Activated CD8-positive, alpha-beta memory T cell treated with anti-CD3 and anti-CD28 coated beads, Interleukin-2, amount 50 U/mL, for 1 hour (primary cell): Measurements from ENCODE around the gene P3H3.

Experiments used
- DNase-seq: peaks from one replicate; pipeline ENCODE4 v3.0.0-alpha.2; 2020; ENCODE audit errors: extremely low read depth

The P3H3 gene

DNA sequence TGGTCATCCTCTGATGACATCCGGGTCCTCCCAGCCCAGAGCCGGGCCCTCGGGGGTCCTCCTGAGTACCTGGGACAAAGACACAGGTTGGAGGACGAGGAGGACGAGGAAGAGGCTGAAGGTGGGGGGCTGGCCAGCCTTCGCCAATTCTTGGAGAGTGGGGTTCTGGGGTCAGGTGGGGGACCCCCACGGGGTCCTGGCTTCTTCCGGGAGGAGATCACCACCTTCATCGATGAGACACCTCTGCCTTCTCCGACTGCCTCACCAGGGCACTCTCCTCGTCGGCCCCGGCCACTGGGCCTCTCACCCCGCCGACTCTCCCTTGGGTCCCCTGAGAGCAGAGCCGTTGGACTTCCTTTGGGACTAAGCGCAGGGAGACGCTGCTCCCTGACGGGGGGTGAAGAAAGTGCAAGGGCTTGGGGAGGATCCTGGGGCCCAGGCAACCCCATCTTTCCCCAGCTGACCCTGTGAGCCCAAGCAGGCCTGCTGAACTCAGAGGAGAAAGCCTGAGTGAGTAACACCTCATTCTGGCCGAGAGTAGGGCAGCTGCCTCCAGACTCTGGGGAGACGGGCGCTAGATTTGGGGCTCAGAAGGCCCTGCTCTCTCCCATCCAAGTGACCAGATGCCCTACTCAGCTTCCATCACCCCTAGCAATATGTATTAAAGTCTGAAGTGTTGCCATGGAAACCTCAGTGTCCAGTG is 1.3 kb upstream of the P3H3 start:
- DNase-seq: no peak

DNA sequence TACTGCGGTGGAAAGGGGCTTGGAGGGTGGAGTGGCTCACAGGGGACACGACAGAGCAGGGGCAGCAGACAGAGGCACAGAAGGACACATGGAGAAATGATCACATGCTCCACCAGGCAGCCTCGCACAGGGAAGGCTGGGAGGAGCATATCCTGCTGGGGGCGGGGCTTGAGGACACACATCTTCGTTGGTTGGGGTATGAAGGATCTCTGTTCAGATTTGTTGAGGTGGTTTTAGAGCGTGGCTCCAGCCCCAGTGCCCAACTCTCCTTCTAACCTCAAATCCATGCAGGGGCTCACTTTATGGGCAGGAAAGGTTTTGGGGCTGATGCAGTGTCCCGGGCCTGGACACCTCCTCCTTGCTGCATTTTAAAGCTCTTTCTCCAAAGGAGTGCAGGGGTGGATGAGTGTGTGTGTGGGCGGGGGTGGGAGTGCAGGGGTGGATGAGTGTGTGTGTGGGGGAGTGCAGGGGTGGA is 733 bp upstream of the P3H3 start:
- DNase-seq: no peak

GRCh38 chr12:6828781-6829535 is 751 bp downstream of the P3H3 start:
- no peak for DNase-seq

DNA sequence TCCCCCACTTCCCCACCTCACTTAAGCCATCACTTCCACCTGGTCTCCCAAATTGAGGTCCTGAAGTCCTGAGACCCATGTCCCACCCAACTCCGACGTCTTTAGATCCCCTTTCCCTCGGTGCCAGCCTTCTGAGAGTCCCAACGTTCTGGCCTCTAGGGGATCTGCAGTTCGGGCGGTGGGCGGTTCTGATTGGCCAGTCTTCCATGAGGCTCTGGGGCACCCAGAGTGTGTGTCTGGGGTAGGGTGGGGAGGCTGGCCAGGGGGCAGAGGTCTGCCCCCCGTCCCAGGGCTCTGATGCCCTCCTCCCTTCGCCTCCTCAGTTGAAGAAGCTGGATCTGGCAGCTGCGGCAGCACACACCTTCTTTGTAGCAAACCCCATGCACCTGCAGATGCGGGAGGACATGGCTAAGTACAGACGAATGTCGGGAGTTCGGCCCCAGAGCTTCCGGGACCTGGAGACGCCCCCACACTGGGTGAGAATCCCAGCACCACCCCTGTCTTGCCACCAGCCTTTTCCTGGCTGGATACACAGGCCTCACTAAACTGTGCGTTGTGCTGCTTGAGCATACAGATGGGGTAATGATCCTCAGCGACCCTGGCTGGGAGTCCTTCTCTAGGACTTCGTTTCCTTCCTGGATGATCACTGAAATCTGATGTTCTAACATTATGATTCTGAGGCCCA is 1.5 kb downstream of the P3H3 start:
- no peak for DNase-seq

DNA sequence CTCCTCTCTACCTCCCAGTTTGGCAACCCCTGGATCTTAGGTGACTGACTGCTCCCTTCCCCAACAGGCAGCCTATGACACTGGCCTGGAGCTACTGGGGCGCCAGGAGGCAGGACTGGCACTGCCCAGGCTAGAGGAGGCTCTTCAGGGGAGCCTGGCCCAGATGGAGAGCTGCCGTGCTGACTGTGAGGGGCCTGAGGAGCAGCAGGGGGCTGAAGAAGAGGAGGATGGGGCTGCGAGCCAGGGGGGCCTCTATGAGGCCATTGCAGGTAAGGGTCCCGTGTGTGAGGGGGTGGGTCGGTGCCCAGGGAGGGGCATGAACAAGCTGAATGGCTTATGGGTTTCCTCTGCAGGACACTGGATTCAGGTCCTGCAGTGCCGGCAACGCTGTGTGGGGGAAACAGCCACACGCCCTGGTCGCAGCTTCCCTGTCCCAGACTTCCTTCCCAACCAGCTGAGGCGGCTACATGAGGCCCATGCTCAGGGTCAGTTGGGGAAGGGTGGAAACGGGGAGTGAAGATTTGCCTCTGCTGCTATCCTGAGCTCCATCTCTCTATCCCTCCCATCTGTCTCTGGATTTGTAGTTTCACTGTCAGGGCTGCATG is 2.2 kb downstream of the P3H3 start:
- no peak for DNase-seq

DNA sequence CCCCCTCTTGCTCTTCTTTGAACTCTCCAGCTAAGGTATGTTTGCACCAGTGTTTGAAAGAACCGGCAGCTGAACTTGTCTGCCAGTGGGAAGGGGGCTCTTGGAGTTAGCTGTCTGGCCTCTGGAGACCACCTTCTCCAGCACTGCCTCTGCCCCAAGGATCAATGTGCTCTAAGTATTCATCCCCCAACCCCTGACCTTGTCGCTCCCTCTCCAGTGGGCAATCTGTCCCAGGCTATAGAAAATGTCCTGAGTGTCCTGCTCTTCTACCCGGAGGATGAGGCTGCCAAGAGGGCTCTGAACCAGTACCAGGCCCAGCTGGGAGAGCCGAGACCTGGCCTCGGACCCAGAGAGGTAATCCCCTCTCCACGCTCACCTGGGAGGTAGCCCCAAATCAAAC is 2.8 kb downstream of the P3H3 start:
- DNase-seq: no peak

DNA sequence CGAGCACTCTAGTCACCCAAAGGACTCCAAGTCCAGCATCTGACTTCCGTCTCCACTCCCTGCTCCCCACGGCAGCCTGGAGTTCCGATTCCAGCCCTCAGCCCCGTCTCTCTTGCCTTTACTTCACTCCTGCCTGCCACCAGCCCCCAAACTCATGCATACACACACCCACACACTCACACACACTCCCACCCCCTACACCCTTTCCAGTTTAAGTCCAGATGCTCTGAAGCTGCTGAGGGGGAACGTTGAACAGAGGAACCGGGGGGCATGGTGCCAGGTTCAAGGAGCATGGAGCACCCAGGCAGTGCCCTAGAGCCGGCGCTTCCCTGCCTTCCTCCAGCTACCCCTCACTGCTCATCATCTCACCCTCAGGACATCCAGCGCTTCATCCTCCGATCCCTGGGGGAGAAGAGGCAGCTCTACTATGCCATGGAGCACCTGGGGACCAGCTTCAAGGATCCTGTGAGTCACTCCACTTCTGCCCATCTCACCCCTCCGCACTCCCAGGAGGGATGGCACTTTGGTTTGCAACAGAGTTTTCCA is 3.3 kb downstream of the P3H3 start:
- DNase-seq: no peak

DNA sequence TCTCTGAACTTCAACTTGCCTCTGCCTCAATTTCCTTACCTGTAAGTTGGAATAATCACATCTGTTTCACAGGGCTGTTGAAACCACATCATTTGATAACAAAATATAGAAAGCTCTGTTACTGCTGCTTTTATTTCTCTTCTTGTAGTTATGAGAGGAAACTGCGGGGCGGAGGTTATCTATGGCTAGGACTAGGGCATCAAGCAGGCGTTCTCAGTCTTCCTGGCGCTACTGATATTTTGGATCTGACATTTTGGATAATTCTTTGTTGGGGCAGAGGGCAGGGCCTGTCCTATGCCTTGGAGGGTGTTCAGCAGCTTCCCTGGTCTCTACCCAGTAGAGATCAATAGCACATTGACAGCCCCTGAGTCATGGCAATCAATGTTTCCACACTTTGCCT is 3.9 kb downstream of the P3H3 start:
- DNase-seq: no peak

GRCh38 chr12:6833189-6833890 is 5.1 kb downstream of the P3H3 start:
- no peak for DNase-seq

- DNase-seq: no peak
These were observed 6.0 kb downstream of the P3H3 start for GRCh38 chr12:6834254-6834653.

DNA sequence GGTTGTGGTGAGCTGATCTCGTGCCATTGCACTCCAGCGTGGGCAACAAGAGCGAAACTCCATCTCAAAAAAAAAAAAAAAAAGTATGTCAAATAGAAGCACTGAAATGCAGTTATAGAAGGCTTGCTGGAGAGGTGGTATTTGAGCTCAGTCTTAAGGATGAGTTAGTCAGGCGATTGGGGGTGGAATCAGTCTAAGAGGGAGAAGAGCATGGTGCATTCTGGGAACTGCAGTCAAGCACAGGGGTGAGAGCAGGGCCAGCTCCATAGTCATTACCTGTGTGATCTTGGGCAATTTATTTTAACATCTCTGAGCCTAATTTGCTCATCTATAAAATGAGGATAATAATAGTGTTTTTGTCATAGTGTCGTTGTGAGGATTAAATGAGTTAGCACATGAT is 6.7 kb downstream of the P3H3 start:
- DNase-seq: no peak

DNA sequence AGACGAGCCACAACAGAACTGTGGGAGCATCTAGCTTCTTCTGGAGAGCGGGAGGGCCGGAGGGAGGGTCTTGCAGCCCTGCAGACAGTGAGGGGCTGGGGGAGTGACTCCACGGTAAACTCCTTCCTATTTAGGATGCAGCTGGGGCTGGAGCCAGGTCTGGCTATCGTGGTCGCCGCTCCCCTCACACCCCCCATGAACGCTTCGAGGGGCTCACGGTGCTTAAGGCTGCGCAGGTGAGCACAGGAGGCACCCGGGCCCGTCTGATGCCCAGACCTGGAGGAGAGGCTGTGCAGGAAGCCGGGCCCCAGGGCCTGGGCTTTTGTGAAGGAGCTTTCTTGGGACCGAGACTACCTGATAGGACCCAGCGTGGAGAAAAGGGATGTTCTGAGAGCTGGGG is 8.6 kb downstream of the P3H3 start:
- no peak for DNase-seq

GRCh38 chr12:6837370-6838060 is 9.3 kb downstream of the P3H3 start:
- DNase-seq: no peak

- DNase-seq: no peak
These were observed 10.6 kb downstream of the P3H3 start for GRCh38 chr12:6838854-6839253.

DNA sequence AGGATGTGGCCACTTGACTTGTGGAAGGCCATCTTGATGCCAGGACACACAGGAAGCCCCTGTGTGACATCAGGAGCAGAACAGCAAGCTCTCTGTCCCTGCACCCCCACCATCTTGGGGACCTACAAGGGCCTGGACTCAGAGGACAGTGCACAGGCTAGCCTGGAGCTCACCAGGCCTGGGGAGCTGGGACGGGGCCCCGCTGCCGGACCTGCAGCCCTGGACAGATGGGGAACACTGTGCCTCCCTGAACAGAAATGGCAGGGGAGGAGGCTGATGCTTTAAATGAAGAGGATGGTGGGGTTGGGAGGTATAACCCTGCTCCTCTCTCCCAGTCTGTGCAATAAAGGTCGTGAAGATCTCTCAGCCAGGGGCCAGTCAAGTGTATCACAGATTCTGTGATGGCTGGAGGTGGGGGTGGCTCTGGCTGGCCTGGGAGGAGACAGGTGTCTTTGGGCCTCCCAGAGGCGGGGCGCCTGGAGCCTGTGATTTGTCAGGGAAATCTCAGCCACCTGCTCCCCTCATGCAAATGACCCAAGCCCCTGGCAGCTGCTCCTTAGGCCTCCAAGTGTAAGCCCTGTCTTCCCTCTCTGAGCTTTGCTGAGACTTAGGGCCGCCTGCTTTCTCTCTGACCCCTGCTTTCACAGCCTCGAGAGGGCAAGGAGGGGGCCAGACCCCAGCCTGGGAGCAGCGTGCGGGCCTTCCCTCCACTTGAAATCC is 11.4 kb downstream of the P3H3 start:
- DNase-seq: no peak

DNA sequence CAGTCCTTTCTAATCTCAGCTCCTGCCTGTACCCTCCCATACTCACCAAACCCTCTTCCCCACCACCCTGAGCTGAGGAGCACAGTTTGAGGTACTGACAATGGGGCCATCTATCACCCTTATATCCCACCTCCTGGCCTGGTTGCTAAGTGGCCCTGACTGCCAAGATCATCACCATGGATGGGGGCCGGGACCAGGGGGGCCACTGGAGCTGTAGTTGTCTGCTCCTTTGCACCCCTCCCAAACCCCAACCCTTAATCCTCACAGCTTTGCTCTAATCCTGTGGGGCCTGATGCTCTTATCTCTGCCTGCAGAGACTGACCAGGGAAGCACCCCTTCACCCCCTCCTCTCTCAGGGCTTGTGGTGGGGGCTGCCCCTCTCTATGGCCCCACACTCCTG is 12.1 kb downstream of the P3H3 start:
- no peak for DNase-seq

DNA sequence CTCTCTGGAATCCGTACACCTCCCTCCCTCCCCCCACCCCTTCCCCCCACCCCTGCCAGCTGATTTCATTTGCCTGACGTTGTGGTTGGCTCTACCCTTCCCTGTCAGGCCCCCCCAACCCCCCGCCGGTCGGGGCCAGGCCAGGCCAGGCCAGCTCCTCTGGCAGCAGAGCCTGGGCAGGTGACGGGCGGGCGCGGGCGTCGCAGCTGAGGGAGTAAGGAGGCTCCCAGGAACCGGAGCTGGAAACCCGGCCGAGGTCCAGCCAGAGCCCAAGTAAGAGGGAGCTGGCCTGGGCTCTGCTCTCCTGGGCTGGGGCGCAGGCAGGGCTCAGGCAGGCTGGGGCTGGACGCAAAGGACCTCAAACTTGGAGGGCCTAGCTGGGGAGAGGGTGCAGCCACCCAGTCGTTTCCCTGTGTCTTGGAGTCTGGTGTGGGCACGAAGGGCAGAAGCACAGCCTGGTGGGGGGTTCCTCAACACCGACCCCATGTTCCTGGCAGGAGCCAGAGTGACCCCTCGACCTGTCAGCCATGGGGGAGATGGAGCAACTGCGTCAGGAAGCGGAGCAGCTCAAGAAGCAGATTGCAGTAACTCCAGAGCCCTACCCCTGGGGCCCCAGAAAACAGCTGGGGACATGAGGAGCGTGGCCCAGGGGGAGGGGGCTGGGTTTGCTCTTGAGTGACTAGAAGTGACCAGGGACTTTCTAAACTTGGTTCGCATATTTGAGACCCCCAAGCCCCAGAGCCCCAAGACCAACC is 12.7 kb downstream of the P3H3 start, which contains the start of gene GNB3:
GNB3 (plus strand) TSS at position 165 of the 755 bp plus-strand sequence; CDS start at position 528, 363 bp downstream.
- no peak for DNase-seq

- DNase-seq: no peak
These were observed 13.9 kb downstream of the P3H3 start for GRCh38 chr12:6842075-6842474.
